ENCODE data around the gene PDE9A.

DNA sequence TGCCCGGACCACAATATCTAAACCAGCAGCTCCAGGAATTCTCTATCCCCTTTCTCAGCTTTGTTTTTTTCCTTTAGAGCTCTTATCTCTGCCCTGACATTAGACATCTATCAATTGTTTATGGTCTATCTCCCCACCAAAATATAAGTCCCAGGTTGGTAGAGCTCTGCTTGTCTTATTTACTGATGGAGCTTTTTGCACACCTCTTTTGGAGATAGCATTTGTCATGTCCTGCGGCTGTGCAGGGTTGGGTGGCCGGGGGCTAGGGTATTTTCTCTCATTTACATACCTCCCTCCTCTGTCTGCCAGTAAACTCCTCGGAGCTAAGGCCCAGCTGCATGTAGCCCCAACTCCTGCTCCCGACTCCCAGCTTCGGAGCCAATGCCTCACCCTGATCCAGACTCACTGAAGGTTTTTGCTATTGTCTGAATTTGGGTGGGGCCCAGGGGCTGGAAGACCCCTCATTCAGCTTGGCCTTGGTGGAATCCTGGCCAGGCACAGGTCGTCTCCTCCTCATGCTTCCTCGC lies 11.1 kb upstream of the PDE9A start:
- TF ChIP-seq FOS (IDR thresholded peaks at IDR 0.05; ENCODE audit: low read depth, low read length), result no peak
- TF ChIP-seq, protein P1, sequence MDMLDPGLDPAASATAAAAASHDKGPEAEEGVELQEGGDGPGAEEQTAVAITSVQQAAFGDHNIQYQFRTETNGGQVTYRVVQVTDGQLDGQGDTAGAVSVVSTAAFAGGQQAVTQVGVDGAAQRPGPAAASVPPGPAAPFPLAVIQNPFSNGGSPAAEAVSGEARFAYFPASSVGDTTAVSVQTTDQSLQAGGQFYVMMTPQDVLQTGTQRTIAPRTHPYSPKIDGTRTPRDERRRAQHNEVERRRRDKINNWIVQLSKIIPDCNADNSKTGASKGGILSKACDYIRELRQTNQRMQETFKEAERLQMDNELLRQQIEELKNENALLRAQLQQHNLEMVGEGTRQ (IDR thresholded peaks at IDR 0.05; ENCODE audit: low read depth, low read length), result no peak
- TF ChIP-seq, protein P2, sequence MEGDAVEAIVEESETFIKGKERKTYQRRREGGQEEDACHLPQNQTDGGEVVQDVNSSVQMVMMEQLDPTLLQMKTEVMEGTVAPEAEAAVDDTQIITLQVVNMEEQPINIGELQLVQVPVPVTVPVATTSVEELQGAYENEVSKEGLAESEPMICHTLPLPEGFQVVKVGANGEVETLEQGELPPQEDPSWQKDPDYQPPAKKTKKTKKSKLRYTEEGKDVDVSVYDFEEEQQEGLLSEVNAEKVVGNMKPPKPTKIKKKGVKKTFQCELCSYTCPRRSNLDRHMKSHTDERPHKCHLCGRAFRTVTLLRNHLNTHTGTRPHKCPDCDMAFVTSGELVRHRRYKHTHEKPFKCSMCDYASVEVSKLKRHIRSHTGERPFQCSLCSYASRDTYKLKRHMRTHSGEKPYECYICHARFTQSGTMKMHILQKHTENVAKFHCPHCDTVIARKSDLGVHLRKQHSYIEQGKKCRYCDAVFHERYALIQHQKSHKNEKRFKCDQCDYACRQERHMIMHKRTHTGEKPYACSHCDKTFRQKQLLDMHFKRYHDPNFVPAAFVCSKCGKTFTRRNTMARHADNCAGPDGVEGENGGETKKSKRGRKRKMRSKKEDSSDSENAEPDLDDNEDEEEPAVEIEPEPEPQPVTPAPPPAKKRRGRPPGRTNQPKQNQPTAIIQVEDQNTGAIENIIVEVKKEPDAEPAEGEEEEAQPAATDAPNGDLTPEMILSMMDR (conservative IDR thresholded peaks at IDR 0.05; ENCODE audit: low read depth, low read length), result no peak
- TF ChIP-seq POLR2A (IDR thresholded peaks at IDR 0.05; ENCODE audit: low read depth, low read length), result no peak
- no peak for TF ChIP-seq RFX5 (IDR thresholded peaks at IDR 0.05; ENCODE audit: low read depth, low read length)
- no peak for TF ChIP-seq CHD1 (IDR thresholded peaks at IDR 0.05; ENCODE audit: low read depth, low read length)
- no peak for TF ChIP-seq MAFK (IDR thresholded peaks at IDR 0.05; ENCODE audit: low read depth, low read length)
- no peak for TF ChIP-seq RAD21 (IDR thresholded peaks at IDR 0.05; ENCODE audit: low read length)
- TF ChIP-seq SMC3 (IDR thresholded peaks at IDR 0.05; ENCODE audit: low read depth, low read length), result no peak
- no peak for TF ChIP-seq RCOR1 (IDR thresholded peaks at IDR 0.05; ENCODE audit: insufficient replicate concordance, low read length)
- no peak for TF ChIP-seq BHLHE40 (IDR thresholded peaks at IDR 0.05; ENCODE audit: low read depth, low read length)
- TF ChIP-seq MAZ (IDR thresholded peaks at IDR 0.05; ENCODE audit: borderline replicate concordance, low read depth, low read length), result no peak
